SU-DHL-6 (cell line): ENCODE results near the gene TBC1D5.

Experiments
- H2AFZ ChIP-seq: fragments of 200-600 bp; sonication (generic); 2 replicates; pipeline ENCODE4 v1.6.1; 2014; ENCODE audit warnings: low read depth, mild to moderate bottlenecking, moderate library complexity, mixed read lengths, antibody characterized with exemption, low read length; ENCODE audit not compliant: severe bottlenecking
- H3F3A ChIP-seq: fragments of 200-600 bp; shearing (Covaris generic); 2 replicates; pipeline ENCODE4 v1.6.0; 2016; ENCODE audit warnings: antibody characterized with exemption, mild to moderate bottlenecking; ENCODE audit not compliant: insufficient read depth
- H3K27ac ChIP-seq: fragments of 200-600 bp; sonication (generic); 2 replicates; pipeline ENCODE4 v1.5.1; 2016; ENCODE audit warnings: low read depth, mild to moderate bottlenecking, low read length, moderate library complexity, mixed read lengths
- H3K27me3 ChIP-seq: fragments of 200-600 bp; sonication (generic), shearing (Covaris generic); 2 replicates; pipeline ENCODE4 v1.6.0; 2014; ENCODE audit warnings: mild to moderate bottlenecking, low read length
- H3K36me3 ChIP-seq: fragments of 200-600 bp; sonication (generic); 2 replicates; pipeline ENCODE4 v1.6.1; 2014; ENCODE audit warnings: mild to moderate bottlenecking, low read length, mixed read lengths
- H3K4me2 ChIP-seq: fragments of 300-600, 200-600 bp; shearing (Covaris generic), sonication (generic); 2 replicates; pipeline ENCODE4 v1.6.0; 2014; ENCODE audit warnings: low read length, low read depth, mild to moderate bottlenecking; ENCODE audit not compliant: poor library complexity, severe bottlenecking
- H3K4me3 ChIP-seq: fragments of 200-600 bp; sonication (generic); 2 replicates; pipeline ENCODE4 v1.5.1; 2014; ENCODE audit warnings: antibody characterized with exemption, low read length, mild to moderate bottlenecking, mixed read lengths; ENCODE audit not compliant: insufficient read depth, poor library complexity, severe bottlenecking
- H3K79me2 ChIP-seq: fragments of 200-600 bp; sonication (generic); 2 replicates; pipeline ENCODE4 v1.6.1; 2014; ENCODE audit warnings: mild to moderate bottlenecking, low read length, moderate library complexity; ENCODE audit not compliant: insufficient read depth
- H3K9ac ChIP-seq: fragments of 200-600 bp; sonication (generic); 2 replicates; pipeline ENCODE4 v1.7.0; 2014; ENCODE audit warnings: mild to moderate bottlenecking, low read length
- H3K9me2 ChIP-seq: fragments of 200-600 bp; sonication (generic); replicated peaks from 2 replicates; pipeline ENCODE4 v1.6.1; 2014; ENCODE audit warnings: low read length; ENCODE audit not compliant: insufficient read depth
- H3K9me3 ChIP-seq: fragments of 200-600 bp; sonication (generic); 2 replicates; pipeline ENCODE4 v1.6.1; 2014; ENCODE audit warnings: low read length, mixed read lengths; ENCODE audit not compliant: insufficient read depth
- H4K20me1 ChIP-seq: fragments of 200-600 bp; sonication (generic); 2 replicates; pipeline ENCODE4 v1.6.1; 2014; ENCODE audit warnings: low read depth, mild to moderate bottlenecking, antibody characterized with exemption, low read length, moderate library complexity, mixed read lengths
- EZH2phosphoT487 ChIP-seq: fragments of 200-600 bp; sonication (generic), shearing (Covaris generic); conservative IDR thresholded peaks from 2 replicates; pipeline ENCODE4 v1.6.1; 2018; ENCODE audit warnings: mild to moderate bottlenecking, antibody characterized with exemption, low read length, moderate library complexity, mixed read lengths
- TF ChIP-seq, protein P1 (sequence below): fragments of 200-600 bp; sonication (generic); IDR thresholded peaks from one replicate; pipeline ENCODE4 v1.5.1; 2017; ENCODE audit warnings: antibody characterized with exemption, mild to moderate bottlenecking, low read length, moderate library complexity; ENCODE audit not compliant: insufficient read depth, poor library complexity, severe bottlenecking

Gene TBC1D5

GRCh38 chr3:17589888-17590287, 152.5 kb downstream of the TBC1D5 start:
- Histone ChIP-seq H3K9me3 (0 out of 2 replicates have a peak, but pooled peaks cover 7% of the 10 kb centered on the region), H3K36me3 (peaks cover 5% of the 10 kb centered on the region; the same call in 1 of the 2 replicates), H3F3A (no peaks in the 10 kb centered on the region), H3K27me3 (no peaks in the 10 kb centered on the region), H3K4me3 (no peak overlapping the region), H3K4me2 (no peak overlapping the region), H3K79me2 (no peaks in the 10 kb centered on the region), H3K9ac (no peak overlapping the region), H4K20me1 (no peaks in the 10 kb centered on the region), H2AFZ (no peak overlapping the region), H3K27ac (no peak overlapping the region), H3K9me2 (no peaks in the 10 kb centered on the region)
- TF ChIP-seq, protein P1, sequence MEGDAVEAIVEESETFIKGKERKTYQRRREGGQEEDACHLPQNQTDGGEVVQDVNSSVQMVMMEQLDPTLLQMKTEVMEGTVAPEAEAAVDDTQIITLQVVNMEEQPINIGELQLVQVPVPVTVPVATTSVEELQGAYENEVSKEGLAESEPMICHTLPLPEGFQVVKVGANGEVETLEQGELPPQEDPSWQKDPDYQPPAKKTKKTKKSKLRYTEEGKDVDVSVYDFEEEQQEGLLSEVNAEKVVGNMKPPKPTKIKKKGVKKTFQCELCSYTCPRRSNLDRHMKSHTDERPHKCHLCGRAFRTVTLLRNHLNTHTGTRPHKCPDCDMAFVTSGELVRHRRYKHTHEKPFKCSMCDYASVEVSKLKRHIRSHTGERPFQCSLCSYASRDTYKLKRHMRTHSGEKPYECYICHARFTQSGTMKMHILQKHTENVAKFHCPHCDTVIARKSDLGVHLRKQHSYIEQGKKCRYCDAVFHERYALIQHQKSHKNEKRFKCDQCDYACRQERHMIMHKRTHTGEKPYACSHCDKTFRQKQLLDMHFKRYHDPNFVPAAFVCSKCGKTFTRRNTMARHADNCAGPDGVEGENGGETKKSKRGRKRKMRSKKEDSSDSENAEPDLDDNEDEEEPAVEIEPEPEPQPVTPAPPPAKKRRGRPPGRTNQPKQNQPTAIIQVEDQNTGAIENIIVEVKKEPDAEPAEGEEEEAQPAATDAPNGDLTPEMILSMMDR: no peak
- no peak for TF ChIP-seq EZH2phosphoT487

DNA sequence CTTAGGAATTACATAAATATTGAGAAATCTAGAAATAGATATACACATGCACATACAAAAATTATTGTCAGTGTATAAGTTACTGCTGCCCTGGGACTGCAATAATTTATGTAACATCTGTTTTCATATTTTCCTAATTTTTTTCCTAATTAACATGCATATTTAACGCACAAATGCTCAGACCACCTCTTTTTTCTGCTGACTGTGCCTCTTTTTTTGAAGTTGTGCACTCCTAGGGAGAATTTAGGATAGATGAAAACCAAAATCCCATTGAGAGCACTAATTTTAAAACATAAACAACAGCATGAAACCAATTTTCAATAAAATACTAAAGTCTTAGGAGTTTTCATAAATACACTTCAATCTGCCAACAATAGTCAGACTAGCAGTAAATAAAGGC, 154.0 kb downstream of the TBC1D5 start:
- Histone ChIP-seq H3K4me2 (no peak overlapping the region), H3K27me3 (no peaks in the 10 kb centered on the region), H3K79me2 (no peaks in the 10 kb centered on the region), H3K9ac (no peak overlapping the region), H3K9me2 (no peaks in the 10 kb centered on the region), H4K20me1 (no peaks in the 10 kb centered on the region), H3K9me3 (0 out of 2 replicates have a peak, but pooled peaks cover 7% of the 10 kb centered on the region), H3K4me3 (no peak overlapping the region), H3K27ac (no peak overlapping the region), H3K36me3 (peaks cover 5% of the 10 kb centered on the region; the same call in 1 of the 2 replicates), H3F3A (no peaks in the 10 kb centered on the region), H2AFZ (no peak overlapping the region)
- no peak for TF ChIP-seq EZH2phosphoT487
- TF ChIP-seq, protein P1: no peak

- H3K4me2 ChIP-seq: peak overlapping the region; percentile 33
- H3F3A ChIP-seq: no peaks in the 10 kb centered on the region
- H3K27me3 ChIP-seq: no peaks in the 10 kb centered on the region
- TF ChIP-seq, protein P1: no peak
- TF ChIP-seq EZH2phosphoT487: no peak
- no peak overlapping the region for H2AFZ ChIP-seq
- 0 out of 2 replicates have a peak, but pooled peaks cover 7% of the 10 kb centered on the region for H3K9me3 ChIP-seq
- H4K20me1 ChIP-seq: no peaks in the 10 kb centered on the region
- H3K4me3 ChIP-seq: no peak overlapping the region
- no peak overlapping the region for H3K27ac ChIP-seq
- H3K79me2 ChIP-seq: no peaks in the 10 kb centered on the region
- H3K9ac ChIP-seq: no peak overlapping the region
- peaks cover 5% of the 10 kb centered on the region; the same call in 1 of the 2 replicates for H3K36me3 ChIP-seq
- H3K9me2 ChIP-seq: no peaks in the 10 kb centered on the region
These were observed 156.8 kb downstream of the TBC1D5 start for GRCh38 chr3:17585394-17586325.
